ENCODE results near the gene NRP1. TPM values are rescaled to one million over a fixed set of nuclear protein-coding genes. Genes with fewer than 3 reads are reported as not detected.
"Not testable (repeated sequence)": the region's sequence is repeated elsewhere in the genome, so short reads cannot be mapped to it uniquely, and the experiment has no call there.

Gene NRP1
- 34.9 and 39.6 TPM in 2 replicates for total RNA-seq (2014; rRNA removed; shearing (Covaris generic))

- DNase-seq (ENCODE audit: low spot score): no peak
These were observed at the start of gene NRP1 for GRCh38 chr10:33334153-33334804. Gene NRP1, minus strand, starts transcription at chr10:33334667. Its CDS starts 285 bp downstream, at chr10:33334382.

GRCh38 chr10:33384201-33384600, 49.7 kb upstream of the NRP1 start:
- DNase-seq (ENCODE audit: low spot score): not testable (repeated sequence)

- DNase-seq (ENCODE audit: low spot score): no peak
These were observed 48.6 kb upstream of the NRP1 start for GRCh38 chr10:33382921-33383713.

GRCh38 chr10:33382216-33382600, 47.7 kb upstream of the NRP1 start:
- no peak for DNase-seq (ENCODE audit: low spot score)

GRCh38 chr10:33381451-33382215, 47.2 kb upstream of the NRP1 start:
- no peak for DNase-seq (ENCODE audit: low spot score)

- DNase-seq (ENCODE audit: low spot score): no peak
These were observed 43.2 kb upstream of the NRP1 start for GRCh38 chr10:33377658-33378025.

GRCh38 chr10:33376976-33377657, 42.6 kb upstream of the NRP1 start:
- DNase-seq (ENCODE audit: low spot score): no peak

GRCh38 chr10:33376476-33376875, 42.0 kb upstream of the NRP1 start:
- no peak for DNase-seq (ENCODE audit: low spot score)

- DNase-seq (ENCODE audit: low spot score): no peak
These were observed 38.8 kb upstream of the NRP1 start for GRCh38 chr10:33373263-33373662.

- no peak for DNase-seq (ENCODE audit: low spot score)
These were observed 36.8 kb upstream of the NRP1 start for GRCh38 chr10:33371234-33371633.

GRCh38 chr10:33370434-33370930, 36.0 kb upstream of the NRP1 start:
- no peak for DNase-seq (ENCODE audit: low spot score)

GRCh38 chr10:33368086-33368485, 33.6 kb upstream of the NRP1 start:
- DNase-seq (ENCODE audit: low spot score): no peak

- DNase-seq (ENCODE audit: low spot score): peak; percentile 19
These were observed 31.5 kb upstream of the NRP1 start for GRCh38 chr10:33365871-33366411.

GRCh38 chr10:33365301-33365700, 30.8 kb upstream of the NRP1 start:
- DNase-seq (ENCODE audit: low spot score): no peak

- no peak for DNase-seq (ENCODE audit: low spot score)
These were observed 28.6 kb upstream of the NRP1 start for GRCh38 chr10:33363106-33363505.

GRCh38 chr10:33358016-33358415, 23.5 kb upstream of the NRP1 start:
- no peak for DNase-seq (ENCODE audit: low spot score)

GRCh38 chr10:33355274-33355673, 20.8 kb upstream of the NRP1 start:
- DNase-seq (ENCODE audit: low spot score): no peak

- DNase-seq (ENCODE audit: low spot score): no peak
These were observed 19.4 kb upstream of the NRP1 start for GRCh38 chr10:33353853-33354252.

GRCh38 chr10:33353334-33353733, 18.9 kb upstream of the NRP1 start:
- DNase-seq (ENCODE audit: low spot score): no peak

- DNase-seq (ENCODE audit: low spot score): no peak
These were observed 18.1 kb upstream of the NRP1 start for GRCh38 chr10:33352615-33353014.

- DNase-seq (ENCODE audit: low spot score): peak; percentile 25
These were observed 17.7 kb upstream of the NRP1 start for GRCh38 chr10:33352175-33352574.

GRCh38 chr10:33350041-33350440, 15.6 kb upstream of the NRP1 start:
- DNase-seq (ENCODE audit: low spot score): no peak

Data from H4 (cell line).